Activated T-helper 9 cell treated with anti-CD3 and anti-CD28 coated beads, Interleukin-2, amount 50 U/mL, for 16 hours (primary cell): ENCODE measurements around the gene GABRA4.

Experiments used
- DNase-seq: peaks from one replicate; pipeline ENCODE4 v3.0.0-alpha.2; 2020; ENCODE audit warnings: low read depth

Gene GABRA4

DNA sequence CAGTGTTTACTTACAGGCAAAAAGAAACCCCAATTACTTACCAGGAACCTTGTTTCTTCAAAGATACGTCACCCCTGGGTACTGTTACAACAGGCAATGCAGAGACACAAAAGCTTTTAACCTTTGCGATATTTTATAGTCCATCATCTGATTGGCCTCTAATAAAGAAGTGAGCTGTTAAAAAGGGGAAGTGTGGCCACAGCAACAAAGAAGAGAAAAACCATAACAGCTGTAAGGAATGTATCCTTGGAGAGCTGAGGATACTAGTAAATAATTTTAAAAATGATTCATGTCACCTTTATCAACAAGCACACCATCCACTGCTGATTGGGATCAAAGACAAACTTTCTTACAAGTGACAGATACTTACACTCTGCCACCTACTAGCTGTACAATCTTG is 14.1 kb downstream of the GABRA4 start:
- no peak for DNase-seq

DNA sequence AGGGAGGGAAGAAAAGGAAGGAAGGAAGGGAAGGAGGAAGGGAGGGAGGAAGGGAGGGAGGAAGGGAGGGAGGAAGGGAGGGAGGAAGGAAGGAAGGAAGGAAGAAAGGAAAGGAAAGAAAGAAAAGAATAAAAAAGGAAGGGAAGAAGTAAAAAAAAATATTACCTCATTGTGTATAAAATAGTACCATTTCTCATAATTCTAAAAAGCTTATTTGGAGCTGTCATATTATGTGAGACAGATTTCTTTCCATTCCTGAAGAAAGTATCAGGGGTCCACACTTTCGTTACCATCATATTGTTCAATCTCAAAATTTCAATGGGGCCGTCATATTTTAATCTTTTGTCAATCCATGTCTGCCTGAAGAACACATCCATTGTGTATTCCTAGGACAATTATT is 16.1 kb downstream of the GABRA4 start:
- DNase-seq = no peak

DNA sequence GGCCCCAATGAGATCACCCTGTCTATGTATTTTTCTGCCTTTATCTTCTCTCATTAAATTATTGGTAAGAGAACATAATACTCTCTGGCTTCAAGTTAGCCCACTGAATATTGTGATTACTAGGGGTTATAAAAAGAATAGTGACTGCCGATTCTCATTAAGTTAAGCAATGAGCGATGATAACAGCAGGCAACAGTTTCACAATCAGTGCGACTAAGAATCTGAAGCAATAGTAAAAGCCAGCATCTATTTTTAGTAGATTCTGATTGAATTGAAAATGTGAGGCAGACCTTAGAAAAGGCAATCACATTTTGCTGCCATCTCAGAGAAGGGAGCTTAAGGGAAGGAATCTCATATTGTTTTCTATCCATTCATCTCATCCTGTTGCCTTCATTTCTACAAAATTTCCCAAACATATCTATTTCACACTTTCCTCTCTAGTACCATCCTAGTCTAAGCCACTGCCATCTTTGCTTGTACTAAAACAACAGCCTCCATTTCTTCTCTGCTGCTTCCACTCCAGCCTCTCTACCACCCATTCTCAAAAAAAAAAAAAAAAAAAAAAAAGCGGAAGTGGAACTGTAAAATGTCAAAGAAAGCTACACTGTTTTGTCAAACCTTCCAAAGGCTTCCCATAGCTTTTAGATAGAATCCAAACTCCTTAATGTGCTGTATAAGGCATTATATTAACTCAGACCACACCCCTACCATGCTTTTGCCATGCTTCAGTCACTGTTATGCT is 17.4 kb downstream of the GABRA4 start:
- DNase-seq = no peak

DNA sequence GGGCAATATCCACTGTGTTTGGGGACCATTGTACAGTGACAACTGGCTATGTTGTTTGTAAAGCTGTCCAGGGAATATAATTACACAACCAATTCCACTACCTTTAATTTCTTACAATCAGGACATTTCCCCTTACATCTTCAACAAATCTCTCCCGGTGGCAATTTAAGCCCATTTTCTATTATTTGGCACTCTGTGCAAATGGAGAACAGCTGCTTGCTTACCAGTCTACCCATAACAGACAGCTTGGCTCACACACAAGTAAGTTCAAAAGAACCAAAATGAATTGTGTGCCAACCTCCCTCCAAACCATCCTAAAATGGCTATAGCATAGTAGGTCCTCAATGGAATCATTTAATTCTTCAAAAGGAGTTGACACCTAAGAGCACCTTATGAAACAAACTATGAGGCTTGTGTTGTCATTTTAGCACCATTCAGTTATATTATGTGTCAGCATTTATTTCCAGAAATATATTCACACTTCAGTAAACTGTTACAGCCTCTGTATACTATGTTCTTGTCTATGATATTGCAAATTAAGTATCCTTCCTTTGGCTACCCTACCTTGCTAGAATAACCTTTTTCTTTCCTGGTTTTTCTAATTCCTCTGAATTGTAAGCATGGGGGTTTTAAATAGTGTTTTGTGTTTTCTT is 18.4 kb downstream of the GABRA4 start:
- DNase-seq = no peak

DNA sequence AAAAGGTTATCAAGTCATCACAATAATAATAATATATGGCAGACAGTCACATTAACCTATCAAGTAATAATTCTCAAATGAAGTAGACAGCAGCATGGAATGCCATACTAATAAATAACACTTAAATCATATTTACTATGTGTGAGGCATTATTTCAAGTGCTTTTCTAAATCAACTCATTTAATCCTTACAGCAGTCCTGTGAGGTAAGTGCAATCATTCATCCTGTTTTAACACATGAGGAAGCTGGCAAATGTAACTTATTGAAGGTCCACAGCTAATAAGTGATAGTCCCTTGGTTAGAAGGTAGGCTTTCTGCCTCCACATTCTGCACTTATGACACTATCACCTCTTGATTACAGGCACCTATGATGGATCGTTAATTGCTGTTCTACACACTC is 24.5 kb downstream of the GABRA4 start:
- no peak for DNase-seq

DNA sequence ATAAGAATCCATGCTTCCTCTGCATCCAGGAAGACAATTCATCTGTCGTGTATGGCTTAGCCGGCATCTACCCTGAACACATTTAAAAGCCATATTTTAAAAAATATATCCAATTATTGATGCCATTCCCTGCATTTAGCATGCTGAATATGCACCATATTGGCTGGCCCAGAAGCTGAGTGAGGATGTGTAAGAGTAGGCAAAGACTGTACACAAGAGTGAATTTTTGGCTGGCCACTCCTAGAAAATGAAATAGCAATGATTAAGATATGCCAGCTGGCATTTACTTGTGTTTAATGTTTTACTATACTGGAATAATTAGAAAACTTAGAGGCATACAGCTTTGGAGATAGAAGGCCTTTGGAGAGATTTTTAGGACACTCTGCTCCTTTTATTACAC is 25.8 kb downstream of the GABRA4 start:
- no peak for DNase-seq

DNA sequence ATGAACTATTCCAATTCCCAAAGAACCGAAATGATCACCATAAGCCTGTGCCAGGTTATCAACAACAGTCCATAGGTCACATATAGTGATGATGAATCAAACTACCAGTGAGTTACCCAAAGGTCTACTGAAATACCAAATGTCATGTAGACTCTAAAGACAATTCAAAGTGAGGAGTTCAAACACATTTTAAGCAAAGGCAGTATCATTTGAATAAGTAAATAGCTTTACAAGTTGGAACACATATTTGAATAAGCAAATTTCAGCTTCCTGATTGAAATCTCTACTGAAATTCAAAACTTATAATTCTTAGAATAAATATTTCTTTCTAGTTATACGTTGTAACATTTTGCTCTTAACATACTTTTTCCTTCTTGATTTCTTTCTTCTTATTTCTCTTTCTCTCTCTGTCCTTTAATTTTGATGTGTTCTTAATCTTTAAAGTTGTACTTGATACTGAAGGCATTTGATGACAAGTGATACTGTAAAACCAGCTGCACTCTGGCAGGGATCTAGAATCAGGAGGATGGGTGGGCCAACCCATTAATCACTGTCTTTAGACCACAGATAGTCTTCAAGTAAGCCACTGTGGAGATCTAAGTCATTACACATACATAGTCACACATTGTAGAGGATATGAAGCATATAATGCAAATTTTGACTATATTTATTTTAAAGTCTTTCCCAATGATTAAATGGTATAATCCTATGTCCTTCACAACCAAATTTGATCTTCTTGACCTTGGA is 34.5 kb downstream of the GABRA4 start:
- DNase-seq = no peak

DNA sequence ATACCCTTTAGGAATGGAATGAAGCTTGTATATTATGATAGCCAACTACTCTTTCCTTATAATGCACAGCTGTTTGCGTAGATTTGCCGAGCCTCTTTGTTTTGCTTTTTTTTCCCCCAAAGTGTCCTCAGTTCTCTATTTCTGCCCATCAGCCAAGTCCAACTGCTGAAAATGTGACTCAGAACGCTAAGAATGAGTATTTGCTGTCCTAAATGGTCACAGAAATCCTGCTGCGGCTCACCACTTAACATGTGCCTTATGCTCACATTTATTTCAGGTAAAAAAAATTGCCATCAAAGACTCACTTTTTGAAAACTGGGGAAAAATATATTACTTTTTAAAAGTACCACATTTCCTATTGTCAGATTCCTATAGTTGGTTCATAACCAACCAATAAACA is 36.9 kb downstream of the GABRA4 start:
- no peak for DNase-seq

DNA sequence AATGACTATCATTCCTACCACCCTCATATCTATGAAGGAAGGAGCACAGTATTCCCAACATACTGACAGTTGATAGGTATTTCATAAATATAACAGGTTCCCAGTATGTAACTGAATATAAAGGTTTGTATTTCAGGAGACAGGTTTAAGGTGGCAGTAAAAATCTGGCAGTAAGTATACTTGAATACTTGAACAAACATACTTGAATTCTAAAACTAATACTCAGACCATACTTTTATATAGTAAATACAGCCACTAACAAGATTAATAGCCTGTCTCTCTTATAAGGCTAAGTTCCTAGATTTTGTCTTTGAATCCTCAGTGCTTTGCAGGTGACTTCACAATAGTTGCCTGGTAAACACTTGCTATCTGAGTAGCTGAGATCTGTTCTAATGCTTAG is 37.8 kb downstream of the GABRA4 start:
- no peak for DNase-seq

DNA sequence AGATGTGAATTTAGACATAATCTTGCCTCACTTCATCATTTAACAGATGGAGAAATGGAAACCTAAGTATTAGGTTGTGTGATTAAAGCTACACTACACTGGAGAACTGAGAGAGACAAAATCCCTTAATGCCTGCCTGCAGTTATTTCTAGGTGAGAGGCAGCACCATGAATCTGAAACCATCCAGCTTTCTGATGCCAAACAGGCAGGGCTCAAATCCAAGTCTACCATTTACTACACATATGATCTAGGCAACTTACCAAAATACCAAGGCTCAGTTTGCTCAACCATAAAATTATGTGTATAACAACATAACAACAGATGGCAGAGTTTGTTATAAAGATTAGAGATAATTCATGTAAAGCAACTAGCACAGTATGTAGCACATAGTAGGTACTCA is 38.7 kb downstream of the GABRA4 start:
- DNase-seq = no peak

DNA sequence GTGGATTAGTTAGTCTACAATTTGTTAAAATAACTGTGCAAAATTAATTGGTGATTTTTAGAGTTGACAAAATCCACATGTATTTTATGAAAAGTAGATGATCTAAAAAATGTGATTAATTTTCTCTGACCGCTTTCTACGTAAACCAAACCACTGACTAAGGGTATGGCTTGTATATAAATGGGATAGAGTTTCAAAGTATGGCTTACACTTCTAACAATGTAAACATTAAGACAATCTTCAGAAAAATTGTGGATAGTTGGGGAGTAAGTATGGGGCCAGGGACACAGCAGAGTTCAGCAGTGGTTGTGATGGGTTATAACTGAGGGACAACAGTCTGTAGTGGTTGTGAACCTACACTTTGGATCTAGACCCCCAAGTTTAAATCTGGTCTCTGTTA is 39.8 kb downstream of the GABRA4 start:
- DNase-seq = no peak

DNA sequence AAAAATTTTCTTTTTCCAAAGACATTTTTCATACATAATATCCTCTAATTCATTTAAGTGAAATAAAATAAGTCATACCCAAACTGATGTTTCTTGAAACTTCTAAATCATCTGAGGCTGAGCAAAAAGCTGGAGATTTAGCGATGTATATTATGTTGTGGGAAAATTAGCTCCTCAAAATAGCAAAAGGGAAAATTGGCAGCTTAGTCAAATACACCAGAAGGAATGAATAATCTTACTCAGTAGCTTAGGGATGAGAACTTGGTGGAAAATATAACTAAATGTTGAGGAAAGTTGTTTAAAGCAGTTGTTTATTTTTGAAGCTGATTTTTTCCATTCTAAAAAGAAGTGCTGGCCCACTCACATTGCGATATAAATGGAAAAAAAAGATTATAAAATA is 40.9 kb downstream of the GABRA4 start:
- no peak for DNase-seq

DNA sequence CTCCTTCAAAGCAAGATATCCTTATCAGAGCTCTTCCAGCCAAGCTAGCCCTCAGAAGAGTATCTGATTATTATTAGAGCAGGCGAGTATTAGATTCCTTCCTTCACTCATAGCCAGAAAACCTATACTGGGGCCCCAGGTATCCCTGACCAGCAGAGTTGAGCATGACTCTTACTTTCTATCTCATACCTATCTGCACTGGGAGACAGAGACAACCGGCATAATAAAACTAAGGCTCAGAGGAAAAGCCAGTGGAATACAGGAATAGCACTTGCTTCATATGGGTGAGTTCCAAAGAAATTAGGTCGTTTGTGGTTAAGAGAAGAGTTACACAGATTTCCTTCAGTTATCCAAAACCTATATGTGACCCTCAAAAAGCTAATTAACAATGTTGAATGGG is 42.6 kb downstream of the GABRA4 start:
- no peak for DNase-seq

DNA sequence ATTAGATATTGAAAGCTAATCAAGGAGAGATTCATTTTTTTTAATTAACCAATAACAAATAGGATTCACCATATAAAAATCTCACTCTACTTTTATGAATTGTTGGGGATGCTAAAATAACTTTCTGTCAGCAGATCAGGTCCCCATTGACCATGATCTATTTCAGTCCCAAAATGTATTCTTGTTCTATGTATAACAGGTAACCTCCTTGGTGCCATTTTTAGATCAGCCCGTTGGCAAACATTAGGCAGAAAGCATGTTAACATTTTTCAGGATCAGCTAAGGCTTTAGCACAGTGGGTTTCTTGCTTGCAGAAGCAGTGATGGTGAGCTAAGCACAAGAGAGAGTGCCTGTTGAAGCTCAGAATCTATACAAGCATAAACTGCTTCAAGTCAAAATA is 43.6 kb downstream of the GABRA4 start:
- no peak for DNase-seq

DNA sequence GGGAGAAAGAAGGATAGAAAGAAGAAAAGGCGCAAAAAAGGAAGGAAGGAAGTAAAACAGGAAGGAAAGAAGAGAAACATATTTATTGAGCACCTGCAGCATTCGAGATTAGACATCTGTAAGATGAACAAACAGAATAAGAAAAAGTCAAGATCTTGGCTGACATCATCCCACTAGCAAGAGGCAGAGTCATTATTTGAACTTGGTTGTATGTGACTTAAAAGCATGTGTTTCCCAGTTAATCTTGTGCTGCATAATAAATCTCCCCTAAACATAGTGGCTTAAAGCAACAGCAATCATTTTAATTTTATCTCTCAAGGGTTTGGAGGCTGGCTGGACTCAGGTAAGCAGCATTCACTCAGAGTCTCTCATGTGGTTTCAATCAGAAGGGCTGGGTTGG is 45.8 kb downstream of the GABRA4 start:
- no peak for DNase-seq

DNA sequence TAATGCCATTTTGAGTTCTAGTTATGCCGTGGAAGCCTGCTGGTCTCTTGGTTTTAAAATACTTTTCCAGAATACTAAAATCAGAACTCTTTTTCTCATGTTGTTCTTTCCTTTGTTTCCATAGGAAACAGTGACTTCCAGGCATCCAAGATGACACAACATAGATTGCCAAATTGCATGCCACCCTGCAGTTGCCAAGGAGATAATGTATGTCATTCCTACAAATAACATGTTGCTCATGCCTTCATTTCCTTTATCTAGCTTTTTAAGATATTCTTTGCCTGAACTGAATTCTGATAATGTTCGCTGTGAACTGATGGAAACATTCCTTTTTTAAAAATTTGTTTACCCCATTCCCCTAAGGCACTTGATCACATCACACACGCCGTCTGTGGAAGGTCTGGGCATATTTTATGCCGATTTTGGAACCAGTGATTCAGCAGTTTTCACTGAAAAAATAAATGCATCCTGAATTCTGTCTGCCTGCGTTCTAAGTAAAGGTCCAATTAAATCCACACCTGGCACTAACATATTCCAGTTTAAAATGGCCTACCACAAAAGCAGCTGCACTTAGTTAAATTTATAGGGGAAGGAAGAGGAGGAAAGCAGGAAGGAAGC is 46.4 kb downstream of the GABRA4 start:
- no peak for DNase-seq

DNA sequence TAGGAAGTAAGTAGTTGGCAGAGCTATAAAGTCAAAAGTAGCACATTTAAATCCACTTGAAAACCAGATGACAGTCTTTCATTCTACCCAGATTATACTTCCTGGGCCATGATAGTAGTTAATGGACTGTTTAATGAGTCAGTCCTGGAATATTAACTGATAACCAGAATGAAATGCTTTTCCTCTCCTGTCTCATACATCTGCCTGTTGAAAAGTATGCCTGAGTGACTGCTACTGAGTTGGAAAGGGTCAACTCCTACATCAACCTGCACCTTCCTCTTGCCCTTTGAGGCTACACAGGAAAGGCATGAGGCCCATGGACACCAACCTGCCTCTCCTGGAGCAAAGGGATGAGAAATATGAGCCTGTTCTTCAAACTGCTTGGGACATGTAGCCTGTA is 48.3 kb downstream of the GABRA4 start:
- no peak for DNase-seq

DNA sequence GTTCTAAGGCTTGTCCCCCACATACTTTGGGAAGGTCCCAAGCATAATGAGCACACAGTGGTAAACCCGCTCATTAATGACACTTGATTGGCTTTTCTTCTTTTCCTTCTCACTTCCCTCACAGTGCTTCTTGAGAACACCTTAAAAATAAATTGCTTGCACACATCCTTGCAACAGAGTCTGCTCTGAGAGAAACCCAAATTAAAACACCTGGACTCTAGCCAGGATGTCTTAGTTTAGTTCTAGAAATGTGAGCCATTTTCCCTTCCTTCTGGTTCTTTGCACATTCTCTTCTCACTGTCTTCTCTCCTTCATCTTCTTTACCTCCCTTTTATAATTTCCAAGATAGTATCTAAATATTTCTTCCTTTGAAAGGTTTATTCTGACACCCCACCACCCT is 49.0 kb downstream of the GABRA4 start:
- DNase-seq = no peak

DNA sequence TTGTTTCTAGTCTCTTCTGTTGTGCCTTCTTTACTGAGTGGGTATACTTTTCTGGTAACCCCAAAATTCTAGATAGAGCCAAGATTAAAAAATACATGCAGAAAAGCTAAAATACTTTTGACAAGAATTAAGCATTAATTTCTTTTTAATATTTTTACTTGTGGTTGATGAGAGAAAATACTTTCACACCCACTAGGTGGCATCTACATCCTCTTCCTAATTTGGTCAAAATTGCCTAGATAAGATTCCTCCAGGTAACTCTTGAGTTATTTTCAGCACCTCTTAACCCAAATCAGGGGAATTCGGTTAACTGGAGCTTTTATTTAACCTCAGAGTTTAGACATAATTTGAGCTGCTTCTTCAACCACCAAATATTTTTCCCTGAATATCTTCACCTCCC is 55.9 kb downstream of the GABRA4 start:
- no peak for DNase-seq

DNA sequence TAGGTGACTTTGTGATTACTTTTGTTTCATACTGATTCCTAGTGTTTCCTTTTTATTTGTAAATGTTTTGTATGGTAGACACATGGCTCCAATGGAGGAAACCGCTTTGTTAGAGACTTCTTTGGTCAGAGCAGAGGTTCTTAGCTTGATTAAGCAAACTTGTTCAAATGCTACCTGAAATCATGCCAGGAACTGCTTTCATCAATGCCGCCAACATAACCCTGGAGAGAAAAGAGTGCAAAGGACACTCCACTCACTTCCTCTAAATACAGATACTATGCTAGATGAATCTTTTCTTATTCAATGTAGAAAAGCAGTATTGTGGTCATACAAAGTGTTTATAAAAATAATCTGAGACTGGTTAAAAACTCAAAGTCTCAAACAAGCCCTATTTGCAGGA is 58.7 kb downstream of the GABRA4 start:
- no peak for DNase-seq

DNA sequence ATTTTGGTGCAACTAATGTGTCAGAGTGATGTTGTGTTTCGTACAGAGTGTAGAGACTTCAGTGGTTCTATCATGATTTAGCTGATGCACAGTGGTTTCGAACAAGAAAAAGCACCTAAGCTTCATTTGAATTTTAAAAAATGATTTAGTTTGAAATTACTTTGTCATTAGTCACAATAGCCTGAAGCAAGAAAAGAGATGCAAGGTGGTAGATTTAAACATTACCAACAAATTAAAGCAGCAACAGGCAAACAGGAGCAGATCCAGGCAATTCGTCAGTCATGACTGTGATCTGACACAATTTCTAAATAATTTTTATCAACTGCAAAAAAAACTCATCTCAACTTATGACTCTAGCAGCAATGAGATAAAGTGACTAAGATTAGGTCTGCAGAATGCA is 59.7 kb downstream of the GABRA4 start:
- no peak for DNase-seq

DNA sequence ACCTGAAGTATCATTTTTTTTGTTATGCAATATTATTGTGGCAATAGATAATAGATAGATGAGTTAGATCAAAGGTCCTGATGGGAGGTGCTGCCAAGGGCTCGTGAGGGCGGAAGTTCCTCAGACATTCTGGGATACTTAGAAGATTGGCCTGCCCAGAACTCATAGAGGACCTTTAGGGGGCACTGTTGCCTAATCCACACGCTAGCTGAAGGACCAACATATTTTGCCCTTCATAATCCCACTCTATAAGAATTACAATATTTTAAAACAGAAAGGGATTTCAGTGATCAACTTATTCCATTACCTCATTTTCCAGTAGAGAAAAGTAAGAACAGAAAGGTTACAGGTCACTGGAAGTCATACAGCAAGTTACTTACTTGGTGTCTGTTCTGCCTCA is 61.4 kb downstream of the GABRA4 start:
- no peak for DNase-seq

DNA sequence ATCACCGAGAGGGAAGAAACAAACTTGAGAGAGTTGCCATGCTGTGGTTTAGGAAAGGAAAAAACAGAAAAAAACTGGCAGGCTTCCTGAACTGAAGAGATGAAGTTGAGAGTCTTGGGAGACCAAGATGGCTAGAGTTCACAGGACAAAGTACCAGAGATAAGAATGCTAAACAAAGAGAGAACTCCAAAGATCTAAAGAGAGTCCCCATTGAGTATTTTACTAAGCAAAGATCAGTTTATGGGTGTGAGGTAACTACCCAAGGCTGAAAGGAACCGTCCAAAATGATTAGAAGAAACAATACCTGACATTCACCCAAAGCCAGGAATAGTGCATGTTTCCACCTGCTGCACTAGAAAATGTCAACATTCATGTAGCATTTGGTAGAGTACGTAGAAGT is 62.5 kb downstream of the GABRA4 start:
- no peak for DNase-seq
